ENCODE measurements around the gene GARRE1.
"Not testable (repeated sequence)": the region's sequence is repeated elsewhere in the genome, so short reads cannot be mapped to it uniquely, and the experiment has no call there.

GARRE1 gene

GRCh38 chr19:34254046-34254697, at the start of gene GARRE1:
Gene GARRE1, plus strand, starts transcription at chr19:34254554. Its CDS starts 45,920 bp downstream, at chr19:34300474.
- FAIRE-seq: no peak

GRCh38 chr19:34205324-34205723, 49.0 kb upstream of the GARRE1 start:
- not testable (repeated sequence) for FAIRE-seq

GRCh38 chr19:34208291-34208884, 46.0 kb upstream of the GARRE1 start:
- FAIRE-seq: no peak

GRCh38 chr19:34209726-34210125, 44.6 kb upstream of the GARRE1 start:
- no peak for FAIRE-seq

GRCh38 chr19:34213283-34213682, 41.1 kb upstream of the GARRE1 start:
- FAIRE-seq: no peak

GRCh38 chr19:34214040-34214439, 40.3 kb upstream of the GARRE1 start:
- FAIRE-seq: no peak

- FAIRE-seq: no peak
Measured at GRCh38 chr19:34215006-34215665, 39.2 kb upstream of the GARRE1 start.

GRCh38 chr19:34215666-34216038, 38.7 kb upstream of the GARRE1 start:
- FAIRE-seq: no peak

GRCh38 chr19:34216745-34217219, 37.6 kb upstream of the GARRE1 start:
- not testable (repeated sequence) for FAIRE-seq

GRCh38 chr19:34217952-34218817, 36.2 kb upstream of the GARRE1 start:
- no peak for FAIRE-seq

GRCh38 chr19:34218818-34219164, 35.6 kb upstream of the GARRE1 start:
- FAIRE-seq: no peak

- no peak for FAIRE-seq
Measured at GRCh38 chr19:34220472-34221063, 33.8 kb upstream of the GARRE1 start.

- no peak for FAIRE-seq
Measured at GRCh38 chr19:34222386-34222785, 32.0 kb upstream of the GARRE1 start.

GRCh38 chr19:34224996-34225658, 29.2 kb upstream of the GARRE1 start:
- FAIRE-seq: no peak

GRCh38 chr19:34225659-34226015, 28.7 kb upstream of the GARRE1 start:
- no peak for FAIRE-seq

- no peak for FAIRE-seq
Measured at GRCh38 chr19:34226036-34226435, 28.3 kb upstream of the GARRE1 start.

GRCh38 chr19:34228347-34228746, 26.0 kb upstream of the GARRE1 start:
- FAIRE-seq: no peak

- no peak for FAIRE-seq
Measured at GRCh38 chr19:34228762-34229161, 25.6 kb upstream of the GARRE1 start.

GRCh38 chr19:34229721-34230120, 24.6 kb upstream of the GARRE1 start:
- no peak for FAIRE-seq

- no peak for FAIRE-seq
Measured at GRCh38 chr19:34230820-34231219, 23.5 kb upstream of the GARRE1 start.

GRCh38 chr19:34231439-34231838, 22.9 kb upstream of the GARRE1 start:
- FAIRE-seq: no peak

Measured in TTC549 (cell line).